ENCODE data around the gene SERPINF2.

DNA sequence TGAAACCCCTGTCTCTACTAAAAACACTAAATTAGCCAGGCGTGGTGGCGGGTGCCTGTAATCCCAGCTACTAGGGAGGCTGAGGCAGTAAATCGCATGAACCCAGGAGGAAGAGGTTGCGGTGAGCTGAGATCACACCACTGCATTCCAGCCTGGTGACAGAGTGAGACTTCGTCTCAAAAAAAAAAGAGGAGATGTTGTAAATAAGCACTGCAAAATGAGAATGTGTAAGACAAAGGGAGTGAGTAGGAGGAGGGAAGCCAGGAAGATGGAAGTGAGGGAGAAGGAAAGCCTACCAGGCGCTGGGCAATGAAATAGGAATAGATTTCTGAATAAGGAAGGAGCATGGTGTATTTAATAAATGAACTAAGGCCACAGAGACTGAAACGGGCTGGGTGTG lies 49.3 kb upstream of the SERPINF2 start:
- no peak for TF ChIP-seq POLR2AphosphoS5 (IDR thresholded peaks at IDR 0.05; ENCODE audit: low read depth, low read length)
- no peak for TF ChIP-seq POLR2A (IDR thresholded peaks at IDR 0.05; ENCODE audit: low read depth, low read length)
- TF ChIP-seq TAF1 (IDR thresholded peaks at IDR 0.05; ENCODE audit: low read depth, low read length), result no peak
- TF ChIP-seq SPI1 (IDR thresholded peaks at IDR 0.05; ENCODE audit: low read depth, low read length), result no peak
- TF ChIP-seq PAX5 (IDR thresholded peaks at IDR 0.05; ENCODE audit: insufficient read depth, low read length, severe bottlenecking), result no peak

All from GM12891 (cell line).